Measurements from ENCODE around the gene ULK4.

GRCh38 chr3:41222501-41222900, 739.4 kb downstream of the ULK4 start:
- TF ChIP-seq CTCF (IDR thresholded peaks at IDR 0.05), result no peak
- TF ChIP-seq POLR2A (IDR thresholded peaks at IDR 0.05), result no peak
